Measurements from ENCODE around the gene RANBP6.
A peak's percentile ranks its signal among the peaks of the same experiment; 100 is the strongest.
"Not testable (repeated sequence)": the region's sequence is repeated elsewhere in the genome, so short reads cannot be mapped to it uniquely, and the experiment has no call there.

RANBP6 gene

GRCh38 chr9:6015278-6016157 lies at the start of gene RANBP6:
TSS of gene RANBP6 (minus strand) at chr9:6015624. CDS start at chr9:6015607, 17 bp downstream.
- peak; percentile 68 to 81 for DNase-seq (ENCODE audit: low read depth in 2 of 2)

DNA sequence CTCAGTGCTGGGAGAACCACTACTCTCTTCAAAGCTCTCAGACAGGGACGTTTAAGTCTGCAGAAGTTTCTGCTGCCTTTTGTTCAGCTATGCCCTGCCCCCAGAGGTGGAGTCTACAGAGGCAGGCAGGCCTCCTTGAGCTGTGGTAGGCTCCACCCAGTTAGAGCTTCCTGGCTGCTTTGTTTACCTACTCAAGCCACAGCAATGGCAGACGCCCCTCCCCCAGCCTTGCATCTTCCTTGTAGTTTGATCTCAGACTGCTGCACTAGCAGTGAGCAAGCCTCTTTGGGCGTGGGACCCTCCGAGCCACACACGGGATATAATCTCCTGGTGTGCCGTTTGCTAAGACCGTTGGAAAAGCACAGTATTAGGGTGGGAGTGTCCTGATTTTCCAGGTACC lies 47.7 kb upstream of the RANBP6 start:
- not testable (repeated sequence) for DNase-seq (ENCODE audit: low read depth in 2 of 2)

DNA sequence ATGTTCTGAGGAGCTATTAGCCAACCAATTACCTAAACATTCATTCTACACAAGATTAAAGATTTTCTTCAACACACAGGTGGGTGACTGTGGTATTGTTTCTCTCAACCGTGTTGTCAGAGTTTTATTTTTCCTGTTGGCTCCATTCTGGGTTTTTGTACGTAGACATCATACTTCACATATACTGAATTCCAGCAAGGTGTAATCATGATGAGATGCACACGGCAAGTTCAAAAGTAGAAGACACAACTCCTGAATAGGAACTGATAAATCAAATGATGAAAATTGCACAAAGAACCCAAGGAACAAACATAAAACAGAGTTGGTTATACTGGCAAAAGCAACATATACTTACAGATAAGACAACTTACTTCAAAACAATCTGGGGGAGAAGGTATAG lies 40.2 kb upstream of the RANBP6 start:
- no peak for DNase-seq (ENCODE audit: low read depth in 2 of 2)

DNA sequence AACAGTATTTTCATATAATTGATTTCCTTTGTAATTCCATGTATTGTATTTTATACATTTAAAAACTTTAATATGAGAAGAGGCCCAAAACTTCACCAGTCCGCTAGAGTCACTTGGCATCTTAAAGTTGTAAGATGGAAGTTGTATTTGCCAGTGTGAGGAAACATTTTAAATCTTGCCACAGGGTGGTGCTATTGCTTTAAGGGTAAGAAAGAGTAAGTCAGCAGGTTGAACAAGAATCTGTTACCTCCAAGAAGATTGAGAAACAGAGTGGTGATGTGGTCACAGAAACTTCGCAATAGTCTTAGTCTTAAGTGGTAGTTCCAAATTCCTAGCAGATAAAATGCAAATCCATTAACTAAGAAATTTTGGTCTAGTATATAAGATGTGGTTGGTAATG lies 39.8 kb upstream of the RANBP6 start:
- DNase-seq (ENCODE audit: low read depth in 2 of 2): no peak

GRCh38 chr9:6054280-6055099 lies 39.1 kb upstream of the RANBP6 start:
- peak; percentile 23 to 26 for DNase-seq (ENCODE audit: low read depth in 2 of 2)

GRCh38 chr9:6052293-6052919 lies 37.0 kb upstream of the RANBP6 start:
- no peak for DNase-seq (ENCODE audit: low read depth in 2 of 2)

GRCh38 chr9:6051511-6051950 lies 36.1 kb upstream of the RANBP6 start:
- no peak for DNase-seq (ENCODE audit: low read depth in 2 of 2)

DNA sequence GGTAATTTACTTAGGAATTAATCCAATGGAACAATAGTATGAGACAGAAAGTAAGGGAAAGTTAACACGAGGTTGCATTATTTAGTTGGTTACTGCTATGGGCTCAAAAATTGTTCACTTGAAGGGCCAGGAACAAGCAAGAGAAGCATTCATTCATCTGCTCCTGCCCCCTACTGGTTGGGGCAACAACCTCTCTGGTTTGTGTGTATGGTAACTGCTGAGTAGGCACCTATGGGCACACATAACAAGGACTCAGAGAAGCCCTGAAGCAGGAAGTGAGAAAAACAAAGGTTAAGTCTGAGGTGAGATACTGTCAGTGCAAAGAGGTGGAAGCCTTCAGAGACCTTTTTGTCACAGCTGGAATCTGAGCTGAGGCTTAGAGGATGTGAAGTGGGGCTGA lies 34.4 kb upstream of the RANBP6 start:
- no peak for DNase-seq (ENCODE audit: low read depth in 2 of 2)

- DNase-seq (ENCODE audit: low read depth in 2 of 2): no peak
Measured at GRCh38 chr9:6048039-6048438, 32.6 kb upstream of the RANBP6 start.

DNA sequence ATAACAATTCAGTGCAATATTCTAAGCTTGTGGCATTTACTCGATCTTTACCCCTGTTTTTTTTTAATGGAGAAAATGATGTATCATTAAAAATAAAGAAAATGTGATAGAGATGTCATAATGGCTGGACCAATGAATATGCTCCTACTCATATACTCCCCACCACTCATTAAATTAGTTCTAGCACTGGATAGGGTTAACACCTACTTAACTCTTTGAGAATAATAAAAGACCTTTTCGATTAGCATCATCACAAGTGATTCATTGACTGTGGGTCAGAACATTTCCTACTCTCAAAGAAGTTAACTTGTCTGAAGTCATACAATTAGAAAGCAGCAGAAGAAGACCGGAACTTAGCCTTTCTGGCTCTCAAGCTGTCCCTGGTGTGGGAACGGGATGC lies 31.6 kb upstream of the RANBP6 start:
- DNase-seq (ENCODE audit: low read depth in 2 of 2): no peak

- DNase-seq (ENCODE audit: low read depth in 2 of 2): no peak
Measured at GRCh38 chr9:6045364-6045763, 29.9 kb upstream of the RANBP6 start.

GRCh38 chr9:6040077-6040476 lies 24.7 kb upstream of the RANBP6 start:
- no peak for DNase-seq (ENCODE audit: low read depth in 2 of 2)

- DNase-seq (ENCODE audit: low read depth in 2 of 2): no peak
Measured at GRCh38 chr9:6036391-6036790, 21.0 kb upstream of the RANBP6 start.

GRCh38 chr9:6034954-6035353 lies 19.5 kb upstream of the RANBP6 start:
- DNase-seq (ENCODE audit: low read depth in 2 of 2): no peak

DNA sequence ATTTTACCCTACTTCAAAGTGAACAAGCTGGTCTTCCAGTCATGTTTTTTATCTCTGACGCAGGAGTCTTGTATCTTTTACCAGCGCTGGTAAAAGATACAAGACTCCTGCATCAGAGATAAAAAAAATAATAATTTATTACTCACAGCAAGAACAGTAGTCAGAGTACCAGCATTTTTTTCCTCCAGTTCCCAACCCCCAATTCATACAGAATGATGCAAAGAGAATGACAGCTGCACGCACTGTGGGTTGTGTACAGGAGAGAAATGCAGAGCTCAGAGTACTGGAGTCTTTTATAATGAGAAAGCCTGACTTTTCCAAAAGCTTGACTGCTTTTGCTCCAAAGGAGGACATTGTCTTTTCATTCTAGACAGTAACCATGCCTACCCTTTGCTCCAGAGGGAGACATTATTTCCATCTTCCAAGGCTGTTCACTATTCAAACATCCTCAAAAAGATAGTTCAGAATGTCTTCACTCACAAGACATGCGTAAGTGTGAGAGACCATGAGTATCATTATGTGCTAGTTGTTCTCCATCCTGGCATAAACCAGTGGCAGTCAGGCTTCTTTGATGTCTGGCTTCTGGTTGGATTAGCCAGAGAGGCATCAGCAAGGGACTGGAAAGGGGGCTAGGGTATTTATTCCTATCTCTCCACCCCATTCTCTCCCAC lies 14.3 kb upstream of the RANBP6 start:
- DNase-seq (ENCODE audit: low read depth in 2 of 2): no peak

GRCh38 chr9:6024035-6024554 lies 8.7 kb upstream of the RANBP6 start:
- no peak for DNase-seq (ENCODE audit: low read depth in 2 of 2)

DNA sequence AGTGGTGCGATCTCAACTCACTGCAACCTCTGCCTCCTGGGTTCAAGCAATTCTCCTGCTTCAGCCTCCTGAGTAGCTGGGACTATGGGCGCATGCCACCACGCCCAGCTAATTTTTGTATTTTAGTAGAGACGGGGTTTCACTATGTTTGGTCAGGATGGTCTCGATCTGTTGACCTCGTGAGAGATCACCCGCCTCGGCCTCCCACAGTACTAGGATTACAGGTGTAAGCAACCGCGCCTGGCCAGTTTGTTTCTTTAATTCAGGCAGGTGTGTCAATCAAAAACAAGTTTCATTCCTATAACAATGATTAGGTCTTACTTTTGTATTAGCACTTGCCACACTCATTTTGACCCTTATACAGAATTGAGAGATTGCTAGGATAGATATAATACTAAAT lies 1.6 kb upstream of the RANBP6 start:
- not testable (repeated sequence) for DNase-seq (ENCODE audit: low read depth in 2 of 2)

DNA sequence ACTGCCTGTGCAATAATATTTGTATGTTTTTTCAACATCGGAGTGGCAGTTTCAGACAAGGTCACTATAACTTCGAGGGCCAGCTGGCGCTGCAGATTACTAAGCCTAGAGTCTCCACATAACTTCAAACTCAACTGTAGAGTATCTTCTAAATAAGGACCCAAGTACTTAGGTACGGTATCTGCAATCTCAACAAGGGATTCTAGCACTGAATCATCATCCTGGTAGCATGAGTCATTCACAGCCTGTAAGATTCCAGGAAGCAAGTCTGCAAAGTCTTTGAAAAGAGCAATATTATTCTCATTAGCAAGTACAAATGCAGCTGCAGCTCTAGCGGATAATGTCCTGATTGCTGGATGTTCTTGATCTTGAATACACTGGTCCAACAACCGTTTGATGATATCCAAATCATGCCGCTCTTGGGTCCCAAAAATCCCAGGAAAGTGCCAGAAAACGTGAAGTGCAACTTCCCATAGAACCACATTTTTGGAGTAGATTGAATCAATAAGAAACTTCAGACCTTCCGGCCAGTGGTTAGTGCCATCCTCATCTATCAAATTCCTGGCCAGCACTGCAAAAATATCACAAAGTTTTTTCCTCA lies 654 bp downstream of the RANBP6 start:
- DNase-seq (ENCODE audit: low read depth in 2 of 2): no peak

- DNase-seq (ENCODE audit: low read depth in 2 of 2): peak; percentile 72 to 84
Measured at GRCh38 chr9:6008169-6008979, 7.0 kb downstream of the RANBP6 start.

DNA sequence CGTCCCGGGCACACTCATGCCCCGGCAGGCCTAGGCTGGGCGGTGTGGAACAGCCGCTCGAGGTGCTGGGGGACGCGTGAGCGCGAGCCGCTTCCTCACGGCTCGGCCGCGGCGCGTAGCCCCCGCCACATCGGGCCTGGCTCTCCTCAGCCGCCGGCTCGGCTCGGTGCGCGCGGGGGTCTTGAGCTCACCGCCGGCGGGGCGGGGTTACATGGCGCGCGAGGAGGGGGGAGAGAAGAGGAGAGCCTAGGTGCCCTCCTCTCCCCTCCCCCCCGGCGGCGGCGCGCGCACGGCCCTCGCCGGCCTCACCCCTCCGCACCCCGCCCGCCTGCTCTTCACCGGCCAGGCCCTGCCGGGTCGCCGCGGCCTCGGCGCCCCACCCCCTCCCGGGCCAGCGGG lies 7.7 kb downstream of the RANBP6 start:
- peak; percentile 43 to 66 for DNase-seq (ENCODE audit: low read depth in 2 of 2)
